WTC11 (cell line): ENCODE measurements around the gene RIC1. TPM values are rescaled to one million over a fixed set of nuclear protein-coding genes. Genes with fewer than 3 reads are reported as not detected.

Experiments
- ATAC-seq: fragments of 200-7000 bp; cut with Tn5 transposase; 2 replicates; pipeline ENCODE4 v1.10.0; 2021; ENCODE audit warnings: mild to moderate bottlenecking, moderate library complexity
- CTCF ChIA-PET: fragments of 300-600 bp; sonication (Branson Sonifier 250); formaldehyde crosslinking; loops from one replicate; lab custom pipeline; 2021; ENCODE audit warnings: antibody characterized with exemption; lab: Charles Lee
- POLR2A ChIA-PET: fragments of 350-600 bp; sonication (Branson Sonifier 250); formaldehyde crosslinking; loops from one replicate; lab custom pipeline; 2021; ENCODE audit warnings: antibody characterized with exemption; lab: Charles Lee
- DNase-seq: peaks from one replicate; pipeline ENCODE4 v3.0.0; 2021; ENCODE audit warnings: low spot score
- H3K27ac Mint-ChIP-seq: 2 replicates; pipeline ENCODE4 v1.8.0; 2021; ENCODE audit warnings: mixed read lengths
- H3K27me3 Mint-ChIP-seq: 2 replicates; pipeline ENCODE4 v1.8.0; 2021; ENCODE audit warnings: low read depth, mild to moderate bottlenecking, moderate library complexity, mixed read lengths
- H3K36me3 Mint-ChIP-seq: 2 replicates; pipeline ENCODE4 v1.8.0; 2021; ENCODE audit warnings: mixed read lengths
- H3K4me1 Mint-ChIP-seq: 2 replicates; pipeline ENCODE4 v1.8.0; 2022; ENCODE audit warnings: mixed read lengths
- H3K4me3 Mint-ChIP-seq: 2 replicates; pipeline ENCODE4 v1.8.0; 2021; ENCODE audit warnings: mild to moderate bottlenecking, moderate library complexity, mixed read lengths
- H3K9me3 Mint-ChIP-seq: 2 replicates; pipeline ENCODE4 v1.8.0; 2021; ENCODE audit warnings: mixed read lengths
- CREM ChIP-seq: sonication (generic); formaldehyde crosslinking; IDR thresholded peaks from 2 replicates; pipeline ENCODE4 v1.8.1; 2022; ENCODE audit warnings: mild to moderate bottlenecking, missing genetic modification reagents, moderate library complexity
- HMGA2 ChIP-seq: fragments of 250-450 bp; sonication (Bioruptor Pico); IDR thresholded peaks from 2 replicates; pipeline ENCODE4 v1.4.0; 2021; ENCODE audit warnings: mild to moderate bottlenecking, moderate library complexity
- TCF7 ChIP-seq: sonication (generic); formaldehyde crosslinking; IDR thresholded peaks from 2 replicates; pipeline ENCODE4 v1.8.0; 2022; ENCODE audit warnings: mild to moderate bottlenecking, low read depth, missing genetic modification reagents, moderate library complexity
- ZBTB21 ChIP-seq: sonication (generic); formaldehyde crosslinking; IDR thresholded peaks from 2 replicates; pipeline ENCODE4 v1.8.1; 2023; ENCODE audit warnings: mild to moderate bottlenecking, missing genetic modification reagents, borderline replicate concordance
- ZNF317 ChIP-seq: sonication (generic); formaldehyde crosslinking; IDR thresholded peaks from 2 replicates; pipeline ENCODE4 v1.8.1; 2023; ENCODE audit warnings: low read depth, mild to moderate bottlenecking, moderate library complexity, missing genetic modification reagents, borderline replicate concordance
- ZNF671 ChIP-seq: fragments of 250-450 bp; sonication (Bioruptor Pico); IDR thresholded peaks from 2 replicates; pipeline ENCODE4 v1.8.0; 2021; ENCODE audit warnings: mild to moderate bottlenecking
- total RNA-seq: library from RNA; stranded (reverse); gene quantifications from 3 replicates; pipeline ENCODE4 v1.2.3, GENCODE V29; 2021
- TF ChIP-seq, protein P1 (sequence below): sonication (generic); formaldehyde crosslinking; IDR thresholded peaks from 2 replicates; pipeline ENCODE4 v1.8.1; 2023; ENCODE audit warnings: mild to moderate bottlenecking, missing genetic modification reagents
- TF ChIP-seq, protein P2 (sequence below): sonication (generic); formaldehyde crosslinking; IDR thresholded peaks from 2 replicates; pipeline ENCODE4 v1.8.1; 2023; ENCODE audit warnings: mild to moderate bottlenecking, missing genetic modification reagents
- TF ChIP-seq, protein P3 (sequence below): sonication (generic); formaldehyde crosslinking; IDR thresholded peaks from 2 replicates; pipeline ENCODE4 v1.8.0; 2023; ENCODE audit warnings: missing genetic modification reagents, mild to moderate bottlenecking, borderline replicate concordance
- TF ChIP-seq, protein P4 (sequence below): sonication (generic); formaldehyde crosslinking; IDR thresholded peaks from 2 replicates; pipeline ENCODE4 v1.8.1; 2023; ENCODE audit warnings: mild to moderate bottlenecking, missing genetic modification reagents, moderate library complexity

RIC1 gene
- total RNA-seq, 1 experiment from 2014 or later: 18.9 TPM

DNA sequence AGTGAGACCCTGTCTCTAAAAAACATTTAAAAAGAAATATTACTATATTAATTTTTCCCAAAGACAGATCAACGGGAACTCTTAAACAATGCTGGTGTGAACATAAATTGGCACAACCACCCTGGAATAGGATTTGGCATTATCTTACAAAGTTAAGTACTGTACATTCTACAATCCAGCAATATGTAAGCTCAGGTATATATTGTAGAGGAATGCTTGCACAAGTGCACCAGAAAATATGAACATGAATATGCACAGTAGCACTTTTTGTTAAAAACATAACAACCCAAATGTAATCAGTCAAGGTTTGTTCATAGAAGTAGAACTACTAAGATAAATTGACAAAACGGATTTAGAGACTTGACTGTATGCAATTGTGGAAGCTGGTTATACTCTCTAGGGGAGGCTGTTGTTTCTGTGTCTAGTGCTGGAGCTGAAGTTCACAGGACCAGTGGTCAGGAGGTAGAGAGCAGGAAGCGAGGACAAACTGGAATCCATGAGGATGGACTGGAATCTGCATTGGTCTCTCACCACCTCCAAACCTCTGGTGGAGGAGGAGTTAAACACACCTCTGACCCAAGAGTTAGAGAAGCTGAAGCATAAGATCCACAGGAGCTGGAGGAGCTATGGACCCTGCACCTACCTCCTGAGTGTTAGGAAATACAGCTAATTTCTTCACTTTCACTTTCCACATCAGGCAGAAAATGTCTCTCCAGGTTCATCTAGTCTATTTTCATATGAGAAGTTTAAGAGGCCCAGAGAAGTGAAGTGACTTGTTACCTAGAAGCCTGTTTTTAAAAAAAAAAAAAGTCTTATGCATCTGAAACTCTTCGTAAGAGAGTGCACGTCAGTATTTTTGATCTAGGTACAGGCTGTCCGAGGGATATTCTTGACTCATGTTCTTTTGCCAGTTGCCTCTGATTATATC lies 20.3 kb upstream of the RIC1 start:
- Mint-ChIP-seq H3K9me3 (peaks cover 8% of the 10 kb centered on the region), H3K27ac (no peak overlapping the region), H3K36me3 (no peaks in the 10 kb centered on the region), H3K27me3 (no peaks in the 10 kb centered on the region), H3K4me1 (no peaks in the 10 kb centered on the region), H3K4me3 (no peak overlapping the region)
- CTCF ChIA-PET: interaction anchor here (0.6 to 1.3 kb wide), 4 partner anchors 8 to 422 kb away, joined by 3 to 8 read pairs (median 4); no protein-coding TSS in a partner anchor
- ATAC-seq: peak; percentile 51
- no peak for DNase-seq
- TF ChIP-seq TCF7 (CRISPR knock-in tag): no peak
- TF ChIP-seq, protein P1, sequence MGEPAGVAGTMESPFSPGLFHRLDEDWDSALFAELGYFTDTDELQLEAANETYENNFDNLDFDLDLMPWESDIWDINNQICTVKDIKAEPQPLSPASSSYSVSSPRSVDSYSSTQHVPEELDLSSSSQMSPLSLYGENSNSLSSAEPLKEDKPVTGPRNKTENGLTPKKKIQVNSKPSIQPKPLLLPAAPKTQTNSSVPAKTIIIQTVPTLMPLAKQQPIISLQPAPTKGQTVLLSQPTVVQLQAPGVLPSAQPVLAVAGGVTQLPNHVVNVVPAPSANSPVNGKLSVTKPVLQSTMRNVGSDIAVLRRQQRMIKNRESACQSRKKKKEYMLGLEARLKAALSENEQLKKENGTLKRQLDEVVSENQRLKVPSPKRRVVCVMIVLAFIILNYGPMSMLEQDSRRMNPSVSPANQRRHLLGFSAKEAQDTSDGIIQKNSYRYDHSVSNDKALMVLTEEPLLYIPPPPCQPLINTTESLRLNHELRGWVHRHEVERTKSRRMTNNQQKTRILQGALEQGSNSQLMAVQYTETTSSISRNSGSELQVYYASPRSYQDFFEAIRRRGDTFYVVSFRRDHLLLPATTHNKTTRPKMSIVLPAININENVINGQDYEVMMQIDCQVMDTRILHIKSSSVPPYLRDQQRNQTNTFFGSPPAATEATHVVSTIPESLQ (CRISPR knock-in tag): no peak
- TF ChIP-seq, protein P2, sequence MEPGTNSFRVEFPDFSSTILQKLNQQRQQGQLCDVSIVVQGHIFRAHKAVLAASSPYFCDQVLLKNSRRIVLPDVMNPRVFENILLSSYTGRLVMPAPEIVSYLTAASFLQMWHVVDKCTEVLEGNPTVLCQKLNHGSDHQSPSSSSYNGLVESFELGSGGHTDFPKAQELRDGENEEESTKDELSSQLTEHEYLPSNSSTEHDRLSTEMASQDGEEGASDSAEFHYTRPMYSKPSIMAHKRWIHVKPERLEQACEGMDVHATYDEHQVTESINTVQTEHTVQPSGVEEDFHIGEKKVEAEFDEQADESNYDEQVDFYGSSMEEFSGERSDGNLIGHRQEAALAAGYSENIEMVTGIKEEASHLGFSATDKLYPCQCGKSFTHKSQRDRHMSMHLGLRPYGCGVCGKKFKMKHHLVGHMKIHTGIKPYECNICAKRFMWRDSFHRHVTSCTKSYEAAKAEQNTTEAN (CRISPR knock-in tag): no peak
- POLR2A ChIA-PET: no interaction called here

DNA sequence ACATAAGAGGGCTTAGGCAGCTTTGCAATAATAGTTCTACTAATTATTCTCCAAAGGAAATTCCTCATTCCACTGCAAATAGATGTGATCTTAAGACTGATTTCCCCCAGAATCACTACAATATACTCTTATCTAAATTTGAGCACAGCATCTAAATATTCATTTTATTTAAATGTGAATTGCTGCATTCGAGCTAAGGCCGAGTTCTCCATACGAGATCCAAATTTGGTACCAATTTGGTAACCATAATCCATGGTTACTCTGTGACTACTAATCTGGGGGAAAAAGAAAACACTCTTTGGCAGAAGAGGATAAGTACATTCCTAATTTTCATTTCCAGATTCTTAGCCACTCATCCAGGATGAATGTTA lies 19.7 kb upstream of the RIC1 start:
- Mint-ChIP-seq H3K27me3 (no peaks in the 10 kb centered on the region), H3K36me3 (no peaks in the 10 kb centered on the region), H3K9me3 (peaks cover 8% of the 10 kb centered on the region), H3K4me3 (no peak overlapping the region), H3K4me1 (no peaks in the 10 kb centered on the region), H3K27ac (no peak overlapping the region)
- no peak for TF ChIP-seq CREM (CRISPR knock-in tag)
- TF ChIP-seq, protein P3, sequence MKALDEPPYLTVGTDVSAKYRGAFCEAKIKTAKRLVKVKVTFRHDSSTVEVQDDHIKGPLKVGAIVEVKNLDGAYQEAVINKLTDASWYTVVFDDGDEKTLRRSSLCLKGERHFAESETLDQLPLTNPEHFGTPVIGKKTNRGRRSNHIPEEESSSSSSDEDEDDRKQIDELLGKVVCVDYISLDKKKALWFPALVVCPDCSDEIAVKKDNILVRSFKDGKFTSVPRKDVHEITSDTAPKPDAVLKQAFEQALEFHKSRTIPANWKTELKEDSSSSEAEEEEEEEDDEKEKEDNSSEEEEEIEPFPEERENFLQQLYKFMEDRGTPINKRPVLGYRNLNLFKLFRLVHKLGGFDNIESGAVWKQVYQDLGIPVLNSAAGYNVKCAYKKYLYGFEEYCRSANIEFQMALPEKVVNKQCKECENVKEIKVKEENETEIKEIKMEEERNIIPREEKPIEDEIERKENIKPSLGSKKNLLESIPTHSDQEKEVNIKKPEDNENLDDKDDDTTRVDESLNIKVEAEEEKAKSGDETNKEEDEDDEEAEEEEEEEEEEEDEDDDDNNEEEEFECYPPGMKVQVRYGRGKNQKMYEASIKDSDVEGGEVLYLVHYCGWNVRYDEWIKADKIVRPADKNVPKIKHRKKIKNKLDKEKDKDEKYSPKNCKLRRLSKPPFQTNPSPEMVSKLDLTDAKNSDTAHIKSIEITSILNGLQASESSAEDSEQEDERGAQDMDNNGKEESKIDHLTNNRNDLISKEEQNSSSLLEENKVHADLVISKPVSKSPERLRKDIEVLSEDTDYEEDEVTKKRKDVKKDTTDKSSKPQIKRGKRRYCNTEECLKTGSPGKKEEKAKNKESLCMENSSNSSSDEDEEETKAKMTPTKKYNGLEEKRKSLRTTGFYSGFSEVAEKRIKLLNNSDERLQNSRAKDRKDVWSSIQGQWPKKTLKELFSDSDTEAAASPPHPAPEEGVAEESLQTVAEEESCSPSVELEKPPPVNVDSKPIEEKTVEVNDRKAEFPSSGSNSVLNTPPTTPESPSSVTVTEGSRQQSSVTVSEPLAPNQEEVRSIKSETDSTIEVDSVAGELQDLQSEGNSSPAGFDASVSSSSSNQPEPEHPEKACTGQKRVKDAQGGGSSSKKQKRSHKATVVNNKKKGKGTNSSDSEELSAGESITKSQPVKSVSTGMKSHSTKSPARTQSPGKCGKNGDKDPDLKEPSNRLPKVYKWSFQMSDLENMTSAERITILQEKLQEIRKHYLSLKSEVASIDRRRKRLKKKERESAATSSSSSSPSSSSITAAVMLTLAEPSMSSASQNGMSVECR (CRISPR knock-in tag): no peak
- TF ChIP-seq ZBTB21 (CRISPR knock-in tag): no peak
- TF ChIP-seq, protein P4, sequence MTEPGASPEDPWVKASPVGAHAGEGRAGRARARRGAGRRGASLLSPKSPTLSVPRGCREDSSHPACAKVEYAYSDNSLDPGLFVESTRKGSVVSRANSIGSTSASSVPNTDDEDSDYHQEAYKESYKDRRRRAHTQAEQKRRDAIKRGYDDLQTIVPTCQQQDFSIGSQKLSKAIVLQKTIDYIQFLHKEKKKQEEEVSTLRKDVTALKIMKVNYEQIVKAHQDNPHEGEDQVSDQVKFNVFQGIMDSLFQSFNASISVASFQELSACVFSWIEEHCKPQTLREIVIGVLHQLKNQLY (CRISPR knock-in tag): no peak
- no peak for TF ChIP-seq ZNF317 (CRISPR knock-in tag)
- TF ChIP-seq HMGA2 (CRISPR knock-in tag): no peak
- DNase-seq (no peak), ATAC-seq (no peak)
- ChIA-PET CTCF (interaction anchor here (0.6 to 1.3 kb wide), 4 partner anchors 9 to 423 kb away, joined by 3 to 8 read pairs (median 4); no protein-coding TSS in a partner anchor), POLR2A (no interaction called here)

DNA sequence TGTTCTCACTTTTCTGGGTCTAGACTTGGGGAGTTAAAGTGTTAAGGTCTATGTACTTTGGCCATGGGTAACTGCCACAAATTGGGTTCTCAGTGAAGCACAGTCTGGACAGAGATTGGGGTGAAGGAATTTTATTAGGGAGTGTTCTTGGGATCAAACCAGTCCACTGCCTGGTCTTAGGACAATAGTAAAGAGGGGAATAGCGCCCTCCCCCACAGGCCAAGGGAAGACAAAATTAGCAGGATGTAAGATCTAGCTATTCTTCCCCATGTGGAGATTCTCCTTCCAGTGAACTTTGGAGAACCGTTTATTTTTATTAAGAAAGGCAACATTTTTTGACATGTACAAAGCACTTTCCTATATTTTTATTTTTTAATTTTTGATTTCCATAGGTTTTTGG lies 18.4 kb upstream of the RIC1 start:
- Mint-ChIP-seq H3K9me3 (peaks cover 8% of the 10 kb centered on the region), H3K27ac (no peak overlapping the region), H3K4me3 (no peak overlapping the region), H3K4me1 (peaks cover 9% of the 10 kb centered on the region), H3K36me3 (no peaks in the 10 kb centered on the region), H3K27me3 (no peaks in the 10 kb centered on the region)
- ChIA-PET CTCF (interaction anchor here (0.6 to 1.6 kb wide), 2 partner anchors 10 to 13 kb away, joined by 3 to 9 read pairs; no protein-coding TSS in a partner anchor), POLR2A (no interaction called here)
- TF ChIP-seq ZNF671 (CRISPR knock-in tag): no peak
- no peak for DNase-seq
- peak; percentile 63 for ATAC-seq
